GM18526 (cell line): ENCODE measurements around the gene PRR14.

Experiments used
- POLR2A ChIP-seq: IDR thresholded peaks from 3 replicates; pipeline ENCODE4 v1.6.1; 2011; ENCODE audit not compliant: insufficient read length; ENCODE audit errors: extremely low read depth

PRR14 gene

GRCh38 chr16:30621765-30622164, 29.0 kb upstream of the PRR14 start:
- no peak for TF ChIP-seq POLR2A

GRCh38 chr16:30622455-30623032, 28.2 kb upstream of the PRR14 start:
- no peak for TF ChIP-seq POLR2A

- TF ChIP-seq POLR2A = no peak
These were observed 27.1 kb upstream of the PRR14 start for GRCh38 chr16:30623536-30624283.

- TF ChIP-seq POLR2A = no peak
These were observed 24.5 kb upstream of the PRR14 start for GRCh38 chr16:30626236-30626635.

- no peak for TF ChIP-seq POLR2A
These were observed 21.9 kb upstream of the PRR14 start for GRCh38 chr16:30628628-30629540.

GRCh38 chr16:30633526-30633925, 17.2 kb upstream of the PRR14 start:
- TF ChIP-seq POLR2A = no peak

- TF ChIP-seq POLR2A = no peak
These were observed 14.2 kb upstream of the PRR14 start for GRCh38 chr16:30636599-30636998.

GRCh38 chr16:30637944-30638343, 12.8 kb upstream of the PRR14 start:
- TF ChIP-seq POLR2A = no peak

- TF ChIP-seq POLR2A = no peak
These were observed 9.3 kb upstream of the PRR14 start for GRCh38 chr16:30641378-30641982.

- TF ChIP-seq POLR2A = no peak
These were observed 6.4 kb upstream of the PRR14 start for GRCh38 chr16:30644334-30644830.

GRCh38 chr16:30645727-30646126, 5.0 kb upstream of the PRR14 start:
- no peak for TF ChIP-seq POLR2A

GRCh38 chr16:30647274-30647571, 3.5 kb upstream of the PRR14 start:
- TF ChIP-seq POLR2A = no peak

- TF ChIP-seq POLR2A = no peak
These were observed 913 bp upstream of the PRR14 start for GRCh38 chr16:30649725-30650368.

GRCh38 chr16:30651124-30652004, 604 bp downstream of the PRR14 start:
- TF ChIP-seq POLR2A = no peak
